Mammary epithelial cell (primary cell): Measurements from ENCODE around the gene DLG5.

Experiments
- EZH2 ChIP-seq: IDR thresholded peaks from 2 replicates; pipeline ENCODE4 v1.6.1; 2012; ENCODE audit warnings: low read length, inconsistent platforms, borderline replicate concordance
- TF ChIP-seq, protein P1 (sequence below), 2 donors: IDR thresholded peaks in 1 of 2; conservative IDR thresholded peaks in 1 of 2; 2 replicates each; pipeline ENCODE4 v1.5.1; 2011 to 2012; ENCODE audit warnings: inconsistent platforms in 2 of 2, low read length in 2 of 2, mild to moderate bottlenecking in 2 of 2, control low read depth in 1 of 2, low read depth in 1 of 2; ENCODE audit not compliant: insufficient read depth in 1 of 2; ENCODE audit errors: extremely low read depth in 1 of 2

DNA sequence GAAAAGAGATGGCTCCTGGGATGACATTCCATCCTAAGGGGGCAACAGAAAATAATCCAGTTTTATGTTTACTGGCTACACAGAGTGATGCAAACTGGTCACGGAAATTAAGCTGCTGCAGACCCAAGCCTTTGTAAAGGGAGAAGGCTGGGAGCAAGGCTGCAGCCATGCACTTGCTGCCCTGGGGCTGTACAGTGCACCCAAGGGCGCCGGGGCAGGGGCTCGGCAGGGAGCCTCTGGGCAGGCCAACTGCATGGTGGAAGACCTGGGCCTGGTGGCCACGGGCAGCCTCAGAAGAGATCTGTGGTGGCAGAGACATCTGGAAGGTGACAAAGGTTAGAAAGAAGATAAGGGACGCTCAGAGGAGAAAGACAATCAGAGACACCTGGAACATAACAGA, 113.8 kb downstream of the DLG5 start:
- TF ChIP-seq, protein P1, sequence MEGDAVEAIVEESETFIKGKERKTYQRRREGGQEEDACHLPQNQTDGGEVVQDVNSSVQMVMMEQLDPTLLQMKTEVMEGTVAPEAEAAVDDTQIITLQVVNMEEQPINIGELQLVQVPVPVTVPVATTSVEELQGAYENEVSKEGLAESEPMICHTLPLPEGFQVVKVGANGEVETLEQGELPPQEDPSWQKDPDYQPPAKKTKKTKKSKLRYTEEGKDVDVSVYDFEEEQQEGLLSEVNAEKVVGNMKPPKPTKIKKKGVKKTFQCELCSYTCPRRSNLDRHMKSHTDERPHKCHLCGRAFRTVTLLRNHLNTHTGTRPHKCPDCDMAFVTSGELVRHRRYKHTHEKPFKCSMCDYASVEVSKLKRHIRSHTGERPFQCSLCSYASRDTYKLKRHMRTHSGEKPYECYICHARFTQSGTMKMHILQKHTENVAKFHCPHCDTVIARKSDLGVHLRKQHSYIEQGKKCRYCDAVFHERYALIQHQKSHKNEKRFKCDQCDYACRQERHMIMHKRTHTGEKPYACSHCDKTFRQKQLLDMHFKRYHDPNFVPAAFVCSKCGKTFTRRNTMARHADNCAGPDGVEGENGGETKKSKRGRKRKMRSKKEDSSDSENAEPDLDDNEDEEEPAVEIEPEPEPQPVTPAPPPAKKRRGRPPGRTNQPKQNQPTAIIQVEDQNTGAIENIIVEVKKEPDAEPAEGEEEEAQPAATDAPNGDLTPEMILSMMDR (conservative IDR thresholded peaks at IDR 0.05 in 1 of 2, IDR thresholded peaks at IDR 0.05 in 1 of 2; ENCODE audit: extremely low read depth in 1 of 2, insufficient read depth in 1 of 2, low read depth in 1 of 2, low read length in 2 of 2) = no peak
- no peak for TF ChIP-seq EZH2
